HEK293 (cell line): Measurements from ENCODE around the gene CCL24.
"Not testable (repeated sequence)": the region's sequence is repeated elsewhere in the genome, so short reads cannot be mapped to it uniquely, and the experiment has no call there.

ENCODE experiments used
- CTCF ChIA-PET: fragments of 350-600 bp; formaldehyde crosslinking; extraction: SDS; loops from one replicate; lab custom pipeline; 2021; ENCODE audit warnings: antibody characterized with exemption; lab: Yijun Ruan, JAX
- POLR2A ChIA-PET: fragments of 300-600 bp; formaldehyde crosslinking; extraction: SDS; loops from one replicate; lab custom pipeline; 2020; ENCODE audit warnings: antibody characterized with exemption, inconsistent platforms; lab: Yijun Ruan, JAX
- H3K27ac ChIP-seq: fragments of 200-500 bp; sonication (Bioruptor generic); 2 replicates; pipeline ENCODE4 v1.5.1; 2014; ENCODE audit warnings: low read depth, low read length, control low read depth, inconsistent platforms; ENCODE audit errors: extremely low read depth
- H3K36me3 ChIP-seq, 2 experiments: fragments of 200-500 bp in 1 of 2; sonication (Bioruptor generic) in 1 of 2; 1 replicate in 1 of 2; 2 replicates in 1 of 2; pipeline ENCODE4 v1.5.1; 2014 to 2017; ENCODE audit warnings: inconsistent platforms in 2 of 2, low read length in 2 of 2; ENCODE audit not compliant: control insufficient read depth in 2 of 2, insufficient read depth in 1 of 2
- H3K4me1 ChIP-seq: fragments of 200-500 bp; sonication (Bioruptor generic); 2 replicates; pipeline ENCODE4 v1.5.1; 2014; ENCODE audit warnings: mild to moderate bottlenecking, low read length, inconsistent platforms; ENCODE audit not compliant: control insufficient read depth, insufficient read depth
- H3K4me3 ChIP-seq: 2 replicates; pipeline ENCODE4 v1.5.1; 2011; ENCODE audit warnings: low read depth, mild to moderate bottlenecking, control low read depth, low read length, moderate library complexity
- H3K9me3 ChIP-seq: fragments of 200-500 bp; sonication (Bioruptor generic); 2 replicates; pipeline ENCODE4 v1.5.1; 2014; ENCODE audit warnings: low read depth, low read length, inconsistent platforms; ENCODE audit not compliant: control insufficient read depth, insufficient read depth
- KLF1 ChIP-seq: fragments of 450-650 bp; formaldehyde crosslinking; IDR thresholded peaks from 2 replicates; pipeline ENCODE4 v1.5.1; 2016; ENCODE audit warnings: missing biosample characterization, missing genetic modification characterization
- MZF1 ChIP-seq: fragments of 450-650 bp; formaldehyde crosslinking; IDR thresholded peaks from 2 replicates; pipeline ENCODE4 v1.5.1; 2017; ENCODE audit warnings: missing biosample characterization, missing genetic modification characterization, borderline replicate concordance
- OSR2 ChIP-seq: fragments of 450-650 bp; formaldehyde crosslinking; IDR thresholded peaks from 2 replicates; pipeline ENCODE4 v1.5.1; 2016; ENCODE audit warnings: missing biosample characterization, missing genetic modification characterization
- SP7 ChIP-seq: fragments of 450-650 bp; formaldehyde crosslinking; IDR thresholded peaks from 2 replicates; pipeline ENCODE4 v1.5.1; 2016; ENCODE audit warnings: missing biosample characterization, missing genetic modification characterization
- ZBTB17 ChIP-seq: fragments of 450-650 bp; formaldehyde crosslinking; IDR thresholded peaks from 2 replicates; pipeline ENCODE4 v1.5.1; 2016; ENCODE audit warnings: missing biosample characterization, missing genetic modification characterization
- ZNF146 ChIP-seq: fragments of 450-650 bp; formaldehyde crosslinking; IDR thresholded peaks from 2 replicates; pipeline ENCODE4 v1.5.1; 2016; ENCODE audit warnings: missing biosample characterization, missing genetic modification characterization
- ZNF2 ChIP-seq: fragments of 450-650 bp; formaldehyde crosslinking; IDR thresholded peaks from 2 replicates; pipeline ENCODE4 v1.5.1; 2016; ENCODE audit warnings: missing biosample characterization, missing genetic modification characterization
- ZNF335 ChIP-seq: fragments of 450-650 bp; formaldehyde crosslinking; conservative IDR thresholded peaks from 2 replicates; pipeline ENCODE4 v1.5.1; 2016; ENCODE audit warnings: missing biosample characterization, missing genetic modification characterization
- ZNF580 ChIP-seq: fragments of 450-650 bp; formaldehyde crosslinking; IDR thresholded peaks from 2 replicates; pipeline ENCODE4 v1.5.1; 2016; ENCODE audit warnings: missing biosample characterization, missing genetic modification characterization
- ZNF654 ChIP-seq: fragments of 450-650 bp; formaldehyde crosslinking; IDR thresholded peaks from 2 replicates; pipeline ENCODE4 v1.5.1; 2016; ENCODE audit warnings: low read depth, missing biosample characterization, missing genetic modification characterization
- ZNF660 ChIP-seq: fragments of 450-650 bp; IDR thresholded peaks from 2 replicates; pipeline ENCODE4 v1.5.1; 2018; ENCODE audit warnings: missing biosample characterization, mild to moderate bottlenecking, missing genetic modification characterization
- ZXDB ChIP-seq: fragments of 450-650 bp; formaldehyde crosslinking; IDR thresholded peaks from 2 replicates; pipeline ENCODE4 v1.5.1; 2016; ENCODE audit warnings: missing biosample characterization, missing genetic modification characterization
- TF ChIP-seq, protein P1 (sequence below): fragments of 450-650 bp; formaldehyde crosslinking; IDR thresholded peaks from 2 replicates; pipeline ENCODE4 v1.5.1; 2016; ENCODE audit warnings: missing biosample characterization, missing genetic modification characterization

The CCL24 gene

DNA sequence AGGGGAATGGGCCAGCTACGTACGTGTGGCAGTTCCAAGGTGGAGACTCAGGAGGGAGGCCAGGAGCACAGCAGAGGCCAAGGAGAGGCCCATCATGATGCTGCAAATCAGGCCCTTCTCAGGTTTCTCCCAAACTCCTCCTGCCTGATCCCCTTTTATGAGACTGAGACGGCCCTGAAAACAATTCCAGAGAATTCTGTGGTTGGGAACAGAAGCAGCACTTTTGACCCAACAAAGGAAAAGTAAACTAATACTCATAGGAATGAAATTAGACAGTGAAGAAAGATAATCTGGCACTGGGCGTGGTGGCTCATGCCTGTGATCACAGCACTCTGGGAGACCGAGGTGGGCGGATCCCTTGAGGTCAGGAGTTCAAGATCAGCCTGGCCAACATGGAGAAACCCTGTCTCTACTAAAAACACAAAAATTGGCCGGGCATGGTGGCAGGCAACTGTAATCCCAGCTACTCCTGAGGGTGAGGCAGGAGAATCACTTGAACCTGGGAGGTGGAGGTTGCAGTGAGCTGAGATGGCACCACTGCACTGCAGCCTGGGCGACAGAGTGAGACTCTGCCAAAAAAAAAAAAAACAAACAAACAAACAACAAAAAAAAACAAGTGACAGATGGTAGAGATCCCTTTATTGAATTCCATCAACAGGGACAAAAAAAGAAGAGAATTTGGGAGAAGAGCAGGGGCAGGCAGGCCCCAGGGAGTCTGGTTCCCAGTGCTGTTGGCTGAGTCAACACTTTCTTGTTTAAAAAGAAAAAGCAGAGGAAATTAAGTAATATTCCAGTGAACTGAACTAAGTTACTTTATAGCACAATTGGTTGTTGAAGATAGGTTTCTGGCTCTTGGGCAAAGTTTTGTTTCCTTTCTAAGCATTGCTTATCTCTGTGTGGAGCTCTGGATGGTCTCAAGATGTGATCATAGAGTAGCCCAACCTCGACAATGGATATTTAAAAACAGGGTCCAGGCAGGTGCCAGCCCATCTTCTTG, 41.2 kb downstream of the CCL24 start, which contains the start of gene CCL26:
Gene CCL26 (minus strand): TSS at position 131 of the 997 bp plus-strand sequence. CDS start 35 bp downstream, at position 96.
- peak; percentile 67; the same call in 1 of the 2 replicates for TF ChIP-seq MZF1 (tag by site-specific recombination)
- peak; percentile 51; the same call in 1 of the 2 replicates for TF ChIP-seq SP7 (tag by site-specific recombination)
- no peak for TF ChIP-seq ZNF2 (tag by site-specific recombination)
- TF ChIP-seq ZNF335 (tag by site-specific recombination) = peak; percentile 34; the same call in 1 of the 2 replicates
- 0 out of 2 replicates have a peak, but pooled peaks have one; percentile 14 for TF ChIP-seq OSR2
- peak; percentile 62 for TF ChIP-seq KLF1 (tag by site-specific recombination)
- TF ChIP-seq, all 188 proteins: peak for 5
- ChIA-PET CTCF (interaction anchor here (1.9 kb wide), 1 partner anchor 10 kb away, joined by 8 read pairs; no protein-coding TSS in a partner anchor), POLR2A (no interaction called here)
- Histone ChIP-seq H3K27ac (no peak within 1 kb of the TSS), H3K4me3 (no peak within 1 kb of the TSS), H3K4me1 (no peaks in the 10 kb centered on the region), H3K36me3 (no peaks in the 10 kb centered on the region), H3K9me3 (no peaks in the 10 kb centered on the region)

GRCh38 chr7:75771224-75771623, 42.4 kb downstream of the CCL24 start:
- POLR2A ChIA-PET = no interaction called here
- Histone ChIP-seq H3K4me3 (no peak overlapping the region), H3K27ac (no peak overlapping the region), H3K9me3 (no peaks in the 10 kb centered on the region), H3K4me1 (no peaks in the 10 kb centered on the region), H3K36me3 (no peaks in the 10 kb centered on the region)
- TF ChIP-seq ZXDB (tag by site-specific recombination) (no peak), SP7 (tag by site-specific recombination) (peak; percentile 48; the same call in 1 of the 2 replicates)
- CTCF ChIA-PET = interaction anchor here (1.9 kb wide), 1 partner anchor 9 kb away, joined by 8 read pairs; no protein-coding TSS in a partner anchor

DNA sequence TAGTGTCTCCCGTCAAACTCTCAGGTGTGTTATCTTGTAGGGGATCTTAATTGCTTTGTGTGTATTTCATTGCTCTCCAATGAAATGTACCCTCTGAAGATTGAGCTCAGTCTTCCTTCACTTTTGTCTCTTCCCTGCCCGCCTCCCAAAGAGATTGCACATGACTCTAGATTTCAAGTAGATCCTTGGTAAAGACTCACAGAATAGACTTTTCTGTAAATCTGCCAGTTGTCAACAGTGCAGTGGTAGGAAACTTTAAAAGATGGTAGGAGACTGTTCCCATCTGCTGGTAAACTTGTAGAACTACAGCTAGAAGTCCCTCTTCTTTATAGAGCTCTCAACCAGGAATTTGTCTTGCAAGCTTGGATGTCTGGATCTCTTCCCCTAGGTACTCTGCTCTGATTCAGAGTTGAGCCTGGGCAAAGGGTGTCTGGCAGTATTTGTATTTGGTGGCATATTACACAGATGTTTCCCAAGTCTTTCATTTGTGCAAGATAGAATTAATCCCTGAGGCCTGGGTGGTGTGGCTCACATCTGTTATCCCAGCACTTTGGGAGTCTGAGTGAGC, 51.2 kb downstream of the CCL24 start:
- CTCF ChIA-PET = interaction anchor here (0.6 to 2.1 kb wide), 18 partner anchors 10 to 389 kb away, joined by 3 to 8 read pairs (median 3); partner anchors contain the start of gene CCL26

GRCh38 chr7:75761801-75762200, 51.8 kb downstream of the CCL24 start:
- H3K4me1 ChIP-seq, H3K36me3 ChIP-seq, POLR2A ChIA-PET, H3K27ac ChIP-seq, H3K9me3 ChIP-seq, H3K4me3 ChIP-seq: not testable (repeated sequence)
- CTCF ChIA-PET = interaction anchor here (0.6 to 2.1 kb wide), 16 partner anchors 10 to 326 kb away, joined by 3 to 8 read pairs (median 4); partner anchors contain the start of gene CCL26
- peak; percentile 43 for TF ChIP-seq ZNF146 (tag by site-specific recombination)

More for the DNA sequence above, 51.2 kb downstream of the CCL24 start:
- no peaks in the 10 kb centered on the region for H3K4me1 ChIP-seq
- no peak overlapping the region for H3K27ac ChIP-seq
- POLR2A ChIA-PET = no interaction called here
- peak; percentile 86 for TF ChIP-seq ZNF654 (tag by site-specific recombination)
- no peak for TF ChIP-seq ZNF580 (tag by site-specific recombination)
- 0 out of 2 replicates have a peak, but pooled peaks have one; percentile 22 for TF ChIP-seq ZBTB17 (tag by site-specific recombination)
- 0 out of 2 replicates have a peak, but pooled peaks have one; percentile 27 for TF ChIP-seq ZNF660
- TF ChIP-seq, protein P1, sequence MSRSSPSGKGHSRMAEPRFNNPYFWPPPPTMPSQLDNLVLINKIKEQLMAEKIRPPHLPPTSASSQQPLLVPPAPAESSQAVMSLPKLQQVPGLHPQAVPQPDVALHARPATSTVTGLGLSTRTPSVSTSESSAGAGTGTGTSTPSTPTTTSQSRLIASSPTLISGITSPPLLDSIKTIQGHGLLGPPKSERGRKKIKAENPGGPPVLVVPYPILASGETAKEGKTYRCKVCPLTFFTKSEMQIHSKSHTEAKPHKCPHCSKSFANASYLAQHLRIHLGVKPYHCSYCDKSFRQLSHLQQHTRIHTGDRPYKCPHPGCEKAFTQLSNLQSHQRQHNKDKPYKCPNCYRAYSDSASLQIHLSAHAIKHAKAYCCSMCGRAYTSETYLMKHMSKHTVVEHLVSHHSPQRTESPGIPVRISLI (tag by site-specific recombination) = no peak
- no peaks in the 10 kb centered on the region for H3K36me3 ChIP-seq
- H3K9me3 ChIP-seq = no peaks in the 10 kb centered on the region
- no peak overlapping the region for H3K4me3 ChIP-seq
